HepG2 (cell line): ENCODE results near the gene VPREB3. TPM values are rescaled to one million over a fixed set of nuclear protein-coding genes. Genes with fewer than 3 reads are reported as not detected.

Experiments
- ATAC-seq: fragments of 200-7000 bp; cut with Tn5 transposase; 3 replicates; pipeline ENCODE4 v1.9.1; 2020; ENCODE audit warnings: mild to moderate bottlenecking, moderate library complexity
- BruUV-seq: library from RNA; stranded (reverse); fragments of 400-500 nt; replicated peaks from 2 replicates; lab custom pipeline; 2021; lab: Mats Ljungman, UMichigan
- CTCF ChIA-PET: fragments of 300-600 bp; formaldehyde crosslinking; extraction: SDS; loops from one replicate; lab custom pipeline; 2021; ENCODE audit warnings: low total read pairs, inconsistent platforms, low intra/inter-chr PET ratio; lab: Yijun Ruan, JAX
- POLR2A ChIA-PET: fragments of 350-600 bp; sonication (Branson Sonifier 250); formaldehyde crosslinking; loops from one replicate; lab custom pipeline; 2020; ENCODE audit warnings: antibody characterized with exemption, inconsistent platforms; lab: Yijun Ruan, JAX
- DNase-seq: peaks from one replicate; pipeline ENCODE4 v3.0.0-alpha.2; 2015; ENCODE audit warnings: low spot score
- FAIRE-seq: peaks from 3 replicates; lab custom pipeline; 2011; peaks lifted over from hg19 to GRCh38; lab: Jason Lieb, UNC
- H2AFZ ChIP-seq: one replicate; pipeline ENCODE4 v1.6.1; 2011; ENCODE audit warnings: low read length, inconsistent platforms
- H3K27ac ChIP-seq: fragments of 300-600 bp; 3 replicates; pipeline ENCODE4 v1.8.0; 2011; ENCODE audit warnings: mixed run types, mild to moderate bottlenecking, mixed read lengths, low read length, inconsistent platforms; ENCODE audit not compliant: insufficient read depth; ENCODE audit errors: extremely low read length
- H3K27me3 ChIP-seq, 2 experiments: fragments of 200-600 bp in 1 of 2; 2 replicates in 1 of 2; 3 replicates in 1 of 2; pipeline versions ENCODE4 v1.6.0 to v1.8.0; 2011; ENCODE audit warnings: low read length in 2 of 2, mild to moderate bottlenecking in 2 of 2, moderate library complexity in 2 of 2, inconsistent platforms in 1 of 2; ENCODE audit not compliant: insufficient read depth in 2 of 2, control insufficient read depth in 1 of 2
- H3K36me3 ChIP-seq, 2 experiments: fragments of 200-600 bp in 1 of 2; replicated peaks in 1 of 2; 2 replicates in 1 of 2; 3 replicates in 1 of 2; pipeline versions ENCODE4 v1.5.1 to v1.8.0; 2011; ENCODE audit warnings: low read length in 2 of 2, inconsistent platforms in 1 of 2; ENCODE audit not compliant: insufficient read depth in 2 of 2, control insufficient read depth in 1 of 2
- H3K4me1 ChIP-seq: 2 replicates; pipeline ENCODE4 v1.5.1; 2012; ENCODE audit warnings: low read length, inconsistent platforms; ENCODE audit not compliant: insufficient read depth
- H3K4me2 ChIP-seq: 2 replicates; pipeline ENCODE4 v1.6.0; 2011; ENCODE audit warnings: low read depth, low read length, inconsistent platforms
- H3K4me3 ChIP-seq, 3 experiments: fragments of 200-600 bp in 1 of 3; sonication (generic), shearing (Covaris generic) in 1 of 3; replicated peaks in 1 of 3; 2 replicates each; pipeline ENCODE4 v1.5.1; 2011 to 2016; ENCODE audit warnings: low read length in 3 of 3, inconsistent platforms in 2 of 3, low read depth in 2 of 3, mild to moderate bottlenecking in 2 of 3, control low read depth in 1 of 3, mixed read lengths in 1 of 3; ENCODE audit not compliant: insufficient read depth in 1 of 3
- H3K79me2 ChIP-seq: one replicate; pipeline ENCODE4 v1.6.1; 2011; ENCODE audit warnings: low read length, inconsistent platforms; ENCODE audit not compliant: insufficient read depth
- H3K9ac ChIP-seq: 2 replicates; pipeline ENCODE4 v1.6.0; 2011; ENCODE audit warnings: mild to moderate bottlenecking, low read depth, low read length, inconsistent platforms; ENCODE audit not compliant: insufficient read depth
- H3K9me3 ChIP-seq: 2 replicates; pipeline ENCODE4 v1.5.1; 2012; ENCODE audit warnings: mild to moderate bottlenecking, low read length
- H4K20me1 ChIP-seq: 2 replicates; pipeline ENCODE4 v1.6.0; 2011; ENCODE audit warnings: inconsistent platforms, mild to moderate bottlenecking, low read length, moderate library complexity; ENCODE audit not compliant: insufficient read depth
- ADNP ChIP-seq: sonication (generic); formaldehyde crosslinking; IDR thresholded peaks from 2 replicates; pipeline ENCODE4 v1.4.0; 2020; ENCODE audit warnings: missing genetic modification reagents
- BORCS8-MEF2B ChIP-seq: sonication (generic); formaldehyde crosslinking; IDR thresholded peaks from 2 replicates; pipeline ENCODE4 v1.8.0; 2022; ENCODE audit warnings: mild to moderate bottlenecking, missing genetic modification reagents
- GLI4 ChIP-seq: sonication (generic); formaldehyde crosslinking; IDR thresholded peaks from 2 replicates; pipeline ENCODE4 v1.5.1; 2020; ENCODE audit warnings: missing genetic modification reagents, mild to moderate bottlenecking, moderate library complexity, borderline replicate concordance
- SMYD3 ChIP-seq: sonication (generic); formaldehyde crosslinking; IDR thresholded peaks from 2 replicates; pipeline ENCODE4 v1.8.1; 2023; ENCODE audit warnings: mild to moderate bottlenecking, missing genetic modification reagents
- TEAD3 ChIP-seq: optimal IDR thresholded peaks from 2 replicates; pipeline ENCODE3; 2016; ENCODE audit warnings: borderline replicate concordance
- WGBS: methylation state at CpG from one replicate; pipeline ENCODE4 v1.1.6; 2017; ENCODE audit warnings: low lambda C conversion rate; 5-methylcytosine and 5-hydroxymethylcytosine counted together
- in situ Hi-C: cut with HindIII; loops from 2 replicates; pipeline ENCODE4 v1.10.0; 2017; ENCODE audit warnings: low pct_unique_long_range_greater_than_20kb; ENCODE audit not compliant: extremely low pct_ligation_motif_present
- intact Hi-C: fragments of 100-400 bp; cut with micrococcal nuclease; formaldehyde crosslinking; loops from one replicate; pipeline ENCODE4 v1.10.0; 2022; ENCODE audit not compliant: unreplicated experiment
- polyA plus RNA-seq, 8 experiments: library from polyadenylated mRNA; depleted of rRNA in 3 of 8; stranded (reverse) in 7 of 8; unstranded in 1 of 8; fragments of >200 nt; fragmentation: Illumina TruSeq in 4 of 8; extraction: Trizol in 4 of 8; gene quantifications; 2 replicates each; pipeline versions ENCODE4 v1.2.1 to v1.2.3, GENCODE V29; 2011 to 2016; ENCODE audit warnings: low read depth in 4 of 8, missing spikeins in 1 of 8, mixed read lengths in 1 of 8; ENCODE audit not compliant: insufficient read depth in 1 of 8
- total RNA-seq, 5 experiments: library from RNA; depleted of rRNA; stranded (reverse); fragments of >200 nt; fragmentation: Illumina TruSeq; extraction: Trizol; gene quantifications; 2 replicates each; pipeline ENCODE4 v1.2.3, GENCODE V29; 2016; ENCODE audit warnings: low read depth in 1 of 5
- TF ChIP-seq, protein P1 (sequence below): sonication (generic); formaldehyde crosslinking; IDR thresholded peaks from 2 replicates; pipeline ENCODE4 v1.4.0; 2020; ENCODE audit warnings: mild to moderate bottlenecking, missing genetic modification reagents

Gene VPREB3
- total and polyA plus RNA-seq, 2 of the 13 experiments (the other 11 are each of a cell fraction or from before 2014, with no cell fraction given) = 0.22 TPM; not detected in 1

DNA sequence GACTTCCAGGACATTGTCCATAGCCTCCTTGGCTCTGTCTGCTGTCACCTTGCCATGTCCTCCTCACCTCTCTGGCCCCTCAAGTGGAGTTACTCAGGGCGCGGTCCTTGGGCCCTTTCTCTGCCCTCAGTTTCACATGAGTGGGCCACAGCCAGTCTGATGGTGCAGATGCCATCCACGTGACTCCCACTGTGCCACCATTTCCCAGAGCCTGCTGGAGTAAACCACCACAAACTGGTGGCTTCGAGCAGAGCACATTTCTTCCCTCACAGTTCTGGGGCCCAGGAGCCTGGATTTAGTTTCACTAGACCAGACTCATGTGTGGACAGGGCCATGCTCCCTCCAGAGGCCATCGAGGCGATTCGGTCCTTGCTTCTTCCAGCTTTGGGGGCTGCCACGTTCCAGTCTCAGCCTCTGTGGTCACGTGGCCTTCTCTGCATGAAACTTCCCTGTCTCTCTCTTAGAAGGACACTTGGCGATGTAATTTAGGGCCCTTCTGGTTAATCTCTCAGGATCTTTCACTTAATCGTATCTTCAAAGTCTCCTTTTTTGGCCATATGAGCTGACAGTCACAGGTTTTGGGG lies 47.1 kb upstream of the VPREB3 start:
- no peak overlapping the region for H3K27ac ChIP-seq
- in situ Hi-C loops (no loop called here), intact Hi-C loops (no loop called here)
- H3K9ac ChIP-seq = no peak overlapping the region
- no peak for FAIRE-seq
- H3K27me3 ChIP-seq = no peaks in the 10 kb centered on the region
- no peaks in the 10 kb centered on the region for H3K9me3 ChIP-seq
- TF ChIP-seq SMYD3 (CRISPR knock-in tag) = no peak
- TF ChIP-seq GLI4 (CRISPR knock-in tag) = no peak
- no peak for TF ChIP-seq ADNP (CRISPR knock-in tag)
- TF ChIP-seq BORCS8-MEF2B (CRISPR knock-in tag) = no peak
- TF ChIP-seq, protein P1, sequence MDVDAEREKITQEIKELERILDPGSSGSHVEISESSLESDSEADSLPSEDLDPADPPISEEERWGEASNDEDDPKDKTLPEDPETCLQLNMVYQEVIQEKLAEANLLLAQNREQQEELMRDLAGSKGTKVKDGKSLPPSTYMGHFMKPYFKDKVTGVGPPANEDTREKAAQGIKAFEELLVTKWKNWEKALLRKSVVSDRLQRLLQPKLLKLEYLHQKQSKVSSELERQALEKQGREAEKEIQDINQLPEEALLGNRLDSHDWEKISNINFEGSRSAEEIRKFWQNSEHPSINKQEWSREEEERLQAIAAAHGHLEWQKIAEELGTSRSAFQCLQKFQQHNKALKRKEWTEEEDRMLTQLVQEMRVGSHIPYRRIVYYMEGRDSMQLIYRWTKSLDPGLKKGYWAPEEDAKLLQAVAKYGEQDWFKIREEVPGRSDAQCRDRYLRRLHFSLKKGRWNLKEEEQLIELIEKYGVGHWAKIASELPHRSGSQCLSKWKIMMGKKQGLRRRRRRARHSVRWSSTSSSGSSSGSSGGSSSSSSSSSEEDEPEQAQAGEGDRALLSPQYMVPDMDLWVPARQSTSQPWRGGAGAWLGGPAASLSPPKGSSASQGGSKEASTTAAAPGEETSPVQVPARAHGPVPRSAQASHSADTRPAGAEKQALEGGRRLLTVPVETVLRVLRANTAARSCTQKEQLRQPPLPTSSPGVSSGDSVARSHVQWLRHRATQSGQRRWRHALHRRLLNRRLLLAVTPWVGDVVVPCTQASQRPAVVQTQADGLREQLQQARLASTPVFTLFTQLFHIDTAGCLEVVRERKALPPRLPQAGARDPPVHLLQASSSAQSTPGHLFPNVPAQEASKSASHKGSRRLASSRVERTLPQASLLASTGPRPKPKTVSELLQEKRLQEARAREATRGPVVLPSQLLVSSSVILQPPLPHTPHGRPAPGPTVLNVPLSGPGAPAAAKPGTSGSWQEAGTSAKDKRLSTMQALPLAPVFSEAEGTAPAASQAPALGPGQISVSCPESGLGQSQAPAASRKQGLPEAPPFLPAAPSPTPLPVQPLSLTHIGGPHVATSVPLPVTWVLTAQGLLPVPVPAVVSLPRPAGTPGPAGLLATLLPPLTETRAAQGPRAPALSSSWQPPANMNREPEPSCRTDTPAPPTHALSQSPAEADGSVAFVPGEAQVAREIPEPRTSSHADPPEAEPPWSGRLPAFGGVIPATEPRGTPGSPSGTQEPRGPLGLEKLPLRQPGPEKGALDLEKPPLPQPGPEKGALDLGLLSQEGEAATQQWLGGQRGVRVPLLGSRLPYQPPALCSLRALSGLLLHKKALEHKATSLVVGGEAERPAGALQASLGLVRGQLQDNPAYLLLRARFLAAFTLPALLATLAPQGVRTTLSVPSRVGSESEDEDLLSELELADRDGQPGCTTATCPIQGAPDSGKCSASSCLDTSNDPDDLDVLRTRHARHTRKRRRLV (CRISPR knock-in tag) = no peak
- TF ChIP-seq TEAD3 (CRISPR knock-in tag) = no peak
- TF ChIP-seq, all 625 proteins: peak for 0
- WGBS = 95% methylated on average over 9 of the region's 11 CpGs
- POLR2A ChIA-PET = no interaction called here
- Histone ChIP-seq H3K4me3 (no peak overlapping the region), H4K20me1 (no peaks in the 10 kb centered on the region), H3K36me3 (peaks cover 34 to 67% of the 10 kb centered on the region in 2 experiments), H3K4me1 (peaks cover 11% of the 10 kb centered on the region), H3K79me2 (no peaks in the 10 kb centered on the region), H3K4me2 (no peak overlapping the region), H2AFZ (no peak overlapping the region)
- ATAC-seq (no peak), DNase-seq (no peak)
- CTCF ChIA-PET = no interaction called here
- no TSS peak for BruUV-seq
